ENCODE data around the gene STAT5B. TPM values are rescaled to one million over a fixed set of nuclear protein-coding genes. Genes with fewer than 3 reads are reported as not detected.
"Not testable (repeated sequence)": the region's sequence is repeated elsewhere in the genome, so short reads cannot be mapped to it uniquely, and the experiment has no call there.

The STAT5B gene
- polyA plus RNA-seq, 1 donor: 57.7 TPM

- H3K36me3 ChIP-seq (ENCODE audit: control insufficient read depth, insufficient read depth, low read length): peaks cover 6% of the 10 kb centered on the region
- H3K4me1 ChIP-seq (ENCODE audit: control insufficient read depth, insufficient read depth, low read length): no peaks in the 10 kb centered on the region
- H3K27me3 ChIP-seq (ENCODE audit: control insufficient read depth, insufficient read depth, low read length): no peaks in the 10 kb centered on the region
- WGBS (ENCODE audit: insufficient coverage, low lambda C conversion rate): no CpG with 5 or more reads among the region's 2 CpGs
- no peak for DNase-seq
- no peak overlapping the region for H3K4me3 ChIP-seq (ENCODE audit: low read length)
- no peak overlapping the region for H3K27ac ChIP-seq (ENCODE audit: low read length)
- no peaks in the 10 kb centered on the region for H3K9me3 ChIP-seq (ENCODE audit: control insufficient read depth, low read depth, low read length)
Measured at GRCh38 chr17:42233994-42234393, 42.2 kb downstream of the STAT5B start.

GRCh38 chr17:42233156-42233555 lies 43.0 kb downstream of the STAT5B start:
- WGBS (ENCODE audit: insufficient coverage, low lambda C conversion rate): no CpG with 5 or more reads among the region's 5 CpGs

GRCh38 chr17:42230225-42230624 lies 46.0 kb downstream of the STAT5B start:
- Histone ChIP-seq H3K4me3 (ENCODE audit: low read length) (no peak overlapping the region), H3K9me3 (ENCODE audit: control insufficient read depth, low read depth, low read length) (no peaks in the 10 kb centered on the region), H3K4me1 (ENCODE audit: control insufficient read depth, insufficient read depth, low read length) (no peaks in the 10 kb centered on the region), H3K27ac (ENCODE audit: low read length) (no peak overlapping the region), H3K36me3 (ENCODE audit: control insufficient read depth, insufficient read depth, low read length) (peaks cover 22% of the 10 kb centered on the region), H3K27me3 (ENCODE audit: control insufficient read depth, insufficient read depth, low read length) (no peaks in the 10 kb centered on the region)
- no peak for DNase-seq
- WGBS (ENCODE audit: insufficient coverage, low lambda C conversion rate): no CpG with 5 or more reads among the region's 5 CpGs

More at GRCh38 chr17:42233156-42233555, 43.0 kb downstream of the STAT5B start:
- no peak overlapping the region for H3K27ac ChIP-seq (ENCODE audit: low read length)
- peaks cover 12% of the 10 kb centered on the region for H3K36me3 ChIP-seq (ENCODE audit: control insufficient read depth, insufficient read depth, low read length)
- no peaks in the 10 kb centered on the region for H3K4me1 ChIP-seq (ENCODE audit: control insufficient read depth, insufficient read depth, low read length)
- no peaks in the 10 kb centered on the region for H3K9me3 ChIP-seq (ENCODE audit: control insufficient read depth, low read depth, low read length)
- peak in 1 of 2 donors; percentile 10 for DNase-seq
- H3K4me3 ChIP-seq (ENCODE audit: low read length): no peak overlapping the region
- no peaks in the 10 kb centered on the region for H3K27me3 ChIP-seq (ENCODE audit: control insufficient read depth, insufficient read depth, low read length)

- no peaks in the 10 kb centered on the region for H3K27me3 ChIP-seq (ENCODE audit: control insufficient read depth, insufficient read depth, low read length)
- H3K36me3 ChIP-seq (ENCODE audit: control insufficient read depth, insufficient read depth, low read length): peaks cover 37% of the 10 kb centered on the region
- no peak overlapping the region for H3K27ac ChIP-seq (ENCODE audit: low read length)
- H3K4me3 ChIP-seq (ENCODE audit: low read length): no peak overlapping the region
- no peaks in the 10 kb centered on the region for H3K9me3 ChIP-seq (ENCODE audit: control insufficient read depth, low read depth, low read length)
- 87% methylated on average over 4 of the region's 11 CpGs for WGBS (ENCODE audit: insufficient coverage, low lambda C conversion rate)
- DNase-seq: no peak
- H3K4me1 ChIP-seq (ENCODE audit: control insufficient read depth, insufficient read depth, low read length): no peaks in the 10 kb centered on the region
Measured at GRCh38 chr17:42227849-42228700, 48.1 kb downstream of the STAT5B start.

GRCh38 chr17:42225646-42226045 lies 50.5 kb downstream of the STAT5B start:
- Histone ChIP-seq H3K27ac (ENCODE audit: low read length) (no peak overlapping the region), H3K4me3 (ENCODE audit: low read length) (no peak overlapping the region), H3K9me3 (ENCODE audit: control insufficient read depth, low read depth, low read length) (no peaks in the 10 kb centered on the region), H3K27me3 (ENCODE audit: control insufficient read depth, insufficient read depth, low read length) (no peaks in the 10 kb centered on the region), H3K36me3 (ENCODE audit: control insufficient read depth, insufficient read depth, low read length) (peaks cover 46% of the 10 kb centered on the region), H3K4me1 (ENCODE audit: control insufficient read depth, insufficient read depth, low read length) (no peaks in the 10 kb centered on the region)
- no peak for DNase-seq
- WGBS (ENCODE audit: insufficient coverage, low lambda C conversion rate): 100% methylated on average over 2 of the region's 5 CpGs

GRCh38 chr17:42224651-42225050 lies 51.5 kb downstream of the STAT5B start:
- no CpG with 5 or more reads among the region's 6 CpGs for WGBS (ENCODE audit: insufficient coverage, low lambda C conversion rate)
- no peak overlapping the region for H3K4me3 ChIP-seq (ENCODE audit: low read length)
- H3K27me3 ChIP-seq (ENCODE audit: control insufficient read depth, insufficient read depth, low read length): no peaks in the 10 kb centered on the region
- H3K27ac ChIP-seq (ENCODE audit: low read length): no peak overlapping the region
- H3K36me3 ChIP-seq (ENCODE audit: control insufficient read depth, insufficient read depth, low read length): peaks cover 50% of the 10 kb centered on the region
- H3K9me3 ChIP-seq (ENCODE audit: control insufficient read depth, low read depth, low read length): no peaks in the 10 kb centered on the region
- no peaks in the 10 kb centered on the region for H3K4me1 ChIP-seq (ENCODE audit: control insufficient read depth, insufficient read depth, low read length)
- DNase-seq: no peak

- Histone ChIP-seq H3K27ac (ENCODE audit: low read length) (no peak overlapping the region), H3K4me3 (ENCODE audit: low read length) (no peak overlapping the region), H3K9me3 (ENCODE audit: control insufficient read depth, low read depth, low read length) (no peaks in the 10 kb centered on the region), H3K27me3 (ENCODE audit: control insufficient read depth, insufficient read depth, low read length) (no peaks in the 10 kb centered on the region), H3K4me1 (ENCODE audit: control insufficient read depth, insufficient read depth, low read length) (no peaks in the 10 kb centered on the region), H3K36me3 (ENCODE audit: control insufficient read depth, insufficient read depth, low read length) (peaks cover 52% of the 10 kb centered on the region)
- WGBS (ENCODE audit: insufficient coverage, low lambda C conversion rate): no CpG with 5 or more reads among the region's 3 CpGs
- peak; percentile 33 to 47 for DNase-seq
Measured at GRCh38 chr17:42221886-42222745, 54.1 kb downstream of the STAT5B start.

- H3K36me3 ChIP-seq (ENCODE audit: control insufficient read depth, insufficient read depth, low read length): peaks cover 66% of the 10 kb centered on the region
- no CpG with 5 or more reads among the region's 17 CpGs for WGBS (ENCODE audit: insufficient coverage, low lambda C conversion rate)
- H3K4me1 ChIP-seq (ENCODE audit: control insufficient read depth, insufficient read depth, low read length); H3K27me3 ChIP-seq (ENCODE audit: control insufficient read depth, insufficient read depth, low read length); DNase-seq; H3K9me3 ChIP-seq (ENCODE audit: control insufficient read depth, low read depth, low read length); H3K4me3 ChIP-seq (ENCODE audit: low read length); H3K27ac ChIP-seq (ENCODE audit: low read length): not testable (repeated sequence)
Measured at GRCh38 chr17:42219280-42219679, 56.9 kb downstream of the STAT5B start.

- H3K27me3 ChIP-seq (ENCODE audit: control insufficient read depth, insufficient read depth, low read length): no peaks in the 10 kb centered on the region
- H3K27ac ChIP-seq (ENCODE audit: low read length): no peak overlapping the region
- H3K9me3 ChIP-seq (ENCODE audit: control insufficient read depth, low read depth, low read length): no peaks in the 10 kb centered on the region
- H3K4me3 ChIP-seq (ENCODE audit: low read length): no peak overlapping the region
- H3K4me1 ChIP-seq (ENCODE audit: control insufficient read depth, insufficient read depth, low read length): no peaks in the 10 kb centered on the region
- peaks cover 75% of the 10 kb centered on the region for H3K36me3 ChIP-seq (ENCODE audit: control insufficient read depth, insufficient read depth, low read length)
- whole genome bisulfite sequencing (ENCODE audit: insufficient coverage, low lambda C conversion rate): 60% methylated on average over 1 of the region's 2 CpGs
- no peak for DNase-seq
Measured at GRCh38 chr17:42214156-42214555, 62.0 kb downstream of the STAT5B start.

GRCh38 chr17:42212382-42212781 lies 63.8 kb downstream of the STAT5B start:
- H3K27me3 ChIP-seq (ENCODE audit: control insufficient read depth, insufficient read depth, low read length): no peaks in the 10 kb centered on the region
- H3K4me1 ChIP-seq (ENCODE audit: control insufficient read depth, insufficient read depth, low read length): no peaks in the 10 kb centered on the region
- peaks cover 78% of the 10 kb centered on the region for H3K36me3 ChIP-seq (ENCODE audit: control insufficient read depth, insufficient read depth, low read length)
- H3K9me3 ChIP-seq (ENCODE audit: control insufficient read depth, low read depth, low read length): no peaks in the 10 kb centered on the region
- no peak overlapping the region for H3K27ac ChIP-seq (ENCODE audit: low read length)
- WGBS (ENCODE audit: insufficient coverage, low lambda C conversion rate): 92% methylated on average over 2 of the region's 7 CpGs
- DNase-seq: no peak
- no peak overlapping the region for H3K4me3 ChIP-seq (ENCODE audit: low read length)

All from large intestine (tissue), 3 donors.